Loucy (cell line): ENCODE data around the gene GGACT.

Experiments
- H2AFZ ChIP-seq: fragments of 200-600 bp; sonication (generic); 2 replicates; pipeline ENCODE4 v1.6.0; 2016; ENCODE audit warnings: antibody characterized with exemption, mild to moderate bottlenecking, low read length, moderate library complexity
- H3F3A ChIP-seq: fragments of 200-600 bp; 2 replicates; pipeline ENCODE4 v1.6.0; 2016; ENCODE audit warnings: antibody characterized with exemption, low read depth, mild to moderate bottlenecking
- H3K27me3 ChIP-seq: fragments of 200-600 bp; sonication (generic); 2 replicates; pipeline ENCODE4 v1.6.1; 2014; ENCODE audit warnings: low read length, mild to moderate bottlenecking; ENCODE audit not compliant: insufficient read depth, poor library complexity, severe bottlenecking
- H3K36me3 ChIP-seq: fragments of 200-600 bp; sonication (generic); 2 replicates; pipeline ENCODE4 v1.6.1; 2016; ENCODE audit warnings: low read length; ENCODE audit not compliant: insufficient read depth
- H3K4me1 ChIP-seq: fragments of 200-600 bp; sonication (generic); 2 replicates; pipeline ENCODE4 v1.5.1; 2014; ENCODE audit warnings: low read length, mild to moderate bottlenecking; ENCODE audit not compliant: insufficient read depth, poor library complexity, severe bottlenecking
- H3K4me2 ChIP-seq: fragments of 200-600 bp; sonication (generic); 2 replicates; pipeline ENCODE4 v1.6.0; 2014; ENCODE audit warnings: antibody characterized with exemption, low read length, low read depth, mild to moderate bottlenecking; ENCODE audit not compliant: poor library complexity, severe bottlenecking
- H3K4me3 ChIP-seq: fragments of 200-600 bp; sonication (generic); 2 replicates; pipeline ENCODE4 v1.5.1; 2014; ENCODE audit warnings: low read length, mild to moderate bottlenecking, mixed read lengths; ENCODE audit not compliant: poor library complexity, severe bottlenecking
- H3K79me2 ChIP-seq: fragments of 200-600 bp; sonication (generic); 2 replicates; pipeline ENCODE4 v1.6.1; 2014; ENCODE audit warnings: low read length; ENCODE audit not compliant: insufficient read depth
- H3K9ac ChIP-seq: fragments of 200-600 bp; sonication (generic); 2 replicates; pipeline ENCODE4 v1.6.0; 2014; ENCODE audit warnings: mild to moderate bottlenecking, low read depth, low read length, moderate library complexity; ENCODE audit not compliant: poor library complexity, severe bottlenecking
- H3K9me2 ChIP-seq: fragments of 200-600 bp; sonication (generic); replicated peaks from 2 replicates; pipeline ENCODE4 v1.6.1; 2016; ENCODE audit warnings: low read depth, low read length, mixed read lengths
- H3K9me3 ChIP-seq: fragments of 200-600 bp; sonication (generic); 2 replicates; pipeline ENCODE4 v1.6.1; 2014; ENCODE audit warnings: mild to moderate bottlenecking, antibody characterized with exemption, low read length, low read depth; ENCODE audit not compliant: insufficient read depth
- H4K20me1 ChIP-seq: fragments of 200-600 bp; sonication (generic); 2 replicates; pipeline ENCODE4 v1.6.0; 2014; ENCODE audit warnings: antibody characterized with exemption, low read length, mild to moderate bottlenecking; ENCODE audit not compliant: insufficient read depth, poor library complexity, severe bottlenecking
- CTCF ChIP-seq: fragments of 200-600 bp; sonication (generic); conservative IDR thresholded peaks from 2 replicates; pipeline ENCODE4 v1.5.1; 2014; ENCODE audit warnings: mild to moderate bottlenecking, antibody characterized with exemption, low read length
- EZH2phosphoT487 ChIP-seq: fragments of 200-600 bp; IDR thresholded peaks from 2 replicates; pipeline ENCODE4 v1.6.1; 2018; ENCODE audit warnings: antibody characterized with exemption, mild to moderate bottlenecking, moderate library complexity, borderline replicate concordance

GGACT gene

GRCh38 chr13:100588331-100589177, at the start of gene GGACT:
Gene GGACT, minus strand, starts transcription at chr13:100588789. Its CDS starts 56,198 bp downstream, at chr13:100532591.
- no peaks in the 10 kb centered on the region for H3K27me3 ChIP-seq
- peak within 1 kb of the TSS; percentile 85 for H3K9ac ChIP-seq
- TF ChIP-seq CTCF (peak; percentile 65), EZH2phosphoT487 (no peak)
- H3F3A ChIP-seq: no peaks in the 10 kb centered on the region
- H3K4me3 ChIP-seq: peak within 1 kb of the TSS; percentile 92
- no peaks in the 10 kb centered on the region for H3K9me2 ChIP-seq
- H3K9me3 ChIP-seq: no peaks in the 10 kb centered on the region
- no peaks in the 10 kb centered on the region for H3K79me2 ChIP-seq
- no peaks in the 10 kb centered on the region for H3K36me3 ChIP-seq
- peak within 1 kb of the TSS; percentile 100 for H2AFZ ChIP-seq
- peak within 1 kb of the TSS; percentile 81 for H3K4me2 ChIP-seq
- H4K20me1 ChIP-seq: no peaks in the 10 kb centered on the region
- peaks cover 15% of the 10 kb centered on the region for H3K4me1 ChIP-seq

- no peak overlapping the region for H2AFZ ChIP-seq
- H3F3A ChIP-seq: no peaks in the 10 kb centered on the region
- H3K4me3 ChIP-seq: no peak overlapping the region
- H3K9me2 ChIP-seq: no peaks in the 10 kb centered on the region
- H3K79me2 ChIP-seq: no peaks in the 10 kb centered on the region
- no peaks in the 10 kb centered on the region for H4K20me1 ChIP-seq
- peaks cover 62% of the 10 kb centered on the region for H3K36me3 ChIP-seq
- no peaks in the 10 kb centered on the region for H3K9me3 ChIP-seq
- no peak overlapping the region for H3K4me2 ChIP-seq
- TF ChIP-seq CTCF (no peak), EZH2phosphoT487 (no peak)
- no peaks in the 10 kb centered on the region for H3K27me3 ChIP-seq
- H3K9ac ChIP-seq: no peak overlapping the region
- no peaks in the 10 kb centered on the region for H3K4me1 ChIP-seq
Observed at GRCh38 chr13:100637796-100638195, 49.2 kb upstream of the GGACT start.

GRCh38 chr13:100637380-100637779, 48.8 kb upstream of the GGACT start:
- Histone ChIP-seq H3K27me3 (no peaks in the 10 kb centered on the region), H3K9me2 (no peaks in the 10 kb centered on the region), H3K79me2 (no peaks in the 10 kb centered on the region), H3K4me1 (no peaks in the 10 kb centered on the region), H3K4me3 (no peak overlapping the region), H2AFZ (no peak overlapping the region), H3K9me3 (no peaks in the 10 kb centered on the region), H3K36me3 (peaks cover 62% of the 10 kb centered on the region), H3F3A (no peaks in the 10 kb centered on the region), H4K20me1 (no peaks in the 10 kb centered on the region), H3K4me2 (no peak overlapping the region), H3K9ac (no peak overlapping the region)
- TF ChIP-seq CTCF (no peak), EZH2phosphoT487 (no peak)
